ENCODE results near the gene GRN. TPM values are rescaled to one million over a fixed set of nuclear protein-coding genes. Genes with fewer than 3 reads are reported as not detected.
A peak's percentile ranks its signal among the peaks of the same experiment; 100 is the strongest.

Gene GRN
- total RNA-seq = 10 to 100 TPM; 37.2 to 61.0 (median 58.6) TPM
- 10 to 100 TPM; 30.8 to 44.4 (median 31.6) TPM for polyA plus RNA-seq
- long read RNA-seq, donor 1, transcript GRN-201 (13 exons, 2,342 nt) = major isoform, 46 of 75 reads
- long read RNA-seq, donor 1, partial matches to known transcripts = 25 of 75 reads
- long read RNA-seq, donor 1, other reads (novel, unspliced or antisense) = 4 of 75 reads
- long read RNA-seq, donor 2, transcript GRN-201 (13 exons, 2,342 nt) = major isoform, 51 of 116 reads
- long read RNA-seq, donor 2, partial matches to known transcripts = 56 of 116 reads
- long read RNA-seq, donor 2, other reads (novel, unspliced or antisense) = 9 of 116 reads

GRCh38 chr17:44344939-44345453 is at the start of gene GRN:
GRN (plus strand) TSS chr17:44345302; CDS start chr17:44349165, 3,863 bp downstream.
- DNase-seq (peak; percentile 89 to 93), ATAC-seq (peak; percentile 97 to 99 (median 98))
- TF ChIP-seq CTCF (IDR thresholded peaks at IDR 0.05) = no peak
- 0 to 1% (median 1%) methylated on average over 26 of the region's 26 CpGs for WGBS, 3 donors
- H3K36me3 ChIP-seq (ENCODE audit: insufficient read depth in 1 of 2, low read depth in 1 of 2) = peaks cover 0 to 12% of the 10 kb centered on the region in 2 donors
- H3K27me3 ChIP-seq (ENCODE audit: insufficient read depth in 3 of 3, low read length in 2 of 3) = no peaks in the 10 kb centered on the region
- peak within 1 kb of the TSS; percentile 84 for H3K4me3 ChIP-seq
- peaks cover 5% of the 10 kb centered on the region for H3K4me1 ChIP-seq
- intact Hi-C loops (cut with DNase I) = loop anchor here (5.0 kb wide), 3 partner anchors 133 to 203 kb away; partner anchors contain the start of gene HROB (in 1 of the 2)
- peak within 1 kb of the TSS; percentile 86 for H3K27ac ChIP-seq
- H3K9me3 ChIP-seq = no peaks in the 10 kb centered on the region

GRCh38 chr17:44297975-44298374 is 47.1 kb upstream of the GRN start:
- Histone ChIP-seq H3K27ac (no peak overlapping the region), H3K4me1 (no peaks in the 10 kb centered on the region), H3K9me3 (no peaks in the 10 kb centered on the region), H3K27me3 (ENCODE audit: insufficient read depth in 3 of 3, low read length in 2 of 3) (peaks cover 0 to 3% (median 0%) of the 10 kb centered on the region in 3 donors), H3K4me3 (no peak overlapping the region), H3K36me3 (ENCODE audit: insufficient read depth in 1 of 2, low read depth in 1 of 2) (no peaks in the 10 kb centered on the region)
- DNase-seq (no peak), ATAC-seq (no peak)
- TF ChIP-seq CTCF (IDR thresholded peaks at IDR 0.05) = no peak
- intact Hi-C loops (cut with DNase I) = no loop called here
- WGBS, 3 donors = 66 to 87% (median 74%) methylated on average over 3 of the region's 3 CpGs

- Histone ChIP-seq H3K4me3 (no peak overlapping the region), H3K27me3 (ENCODE audit: insufficient read depth in 3 of 3, low read length in 2 of 3) (peaks cover 0 to 41% (median 1%) of the 10 kb centered on the region in 3 donors), H3K9me3 (no peaks in the 10 kb centered on the region), H3K36me3 (ENCODE audit: insufficient read depth in 1 of 2, low read depth in 1 of 2) (no peaks in the 10 kb centered on the region), H3K4me1 (peaks cover 3% of the 10 kb centered on the region), H3K27ac (no peak overlapping the region)
- TF ChIP-seq CTCF (IDR thresholded peaks at IDR 0.05) = no peak
- intact Hi-C loops (cut with DNase I) = no loop called here
- DNase-seq = no peak
- no peak for ATAC-seq
Observed at GRCh38 chr17:44304651-44305050, 40.5 kb upstream of the GRN start.

- Histone ChIP-seq H3K4me1 (peaks cover 3% of the 10 kb centered on the region), H3K27ac (no peak overlapping the region), H3K36me3 (ENCODE audit: insufficient read depth in 1 of 2, low read depth in 1 of 2) (no peaks in the 10 kb centered on the region), H3K4me3 (peak overlapping the region; percentile 66), H3K27me3 (ENCODE audit: insufficient read depth in 3 of 3, low read length in 2 of 3) (peaks cover 0 to 40% (median 1%) of the 10 kb centered on the region in 3 donors), H3K9me3 (no peaks in the 10 kb centered on the region)
- ATAC-seq (peak; percentile 33 to 63 (median 46)), DNase-seq (peak in 1 of 2 donors; percentile 42)
- intact Hi-C loops (cut with DNase I) = no loop called here
- WGBS, 3 donors = 2 to 4% (median 3%) methylated on average over 25 to 26 of the region's 26 CpGs
- TF ChIP-seq CTCF (IDR thresholded peaks at IDR 0.05) = no peak
Observed at GRCh38 chr17:44307387-44308186, 37.5 kb upstream of the GRN start.

Data from psoas muscle (tissue), 8 donors.